ENCODE measurements around the gene CDC42BPB. TPM values are rescaled to one million over a fixed set of nuclear protein-coding genes. Genes with fewer than 3 reads are reported as not detected.
"Not testable (repeated sequence)": the region's sequence is repeated elsewhere in the genome, so short reads cannot be mapped to it uniquely, and the experiment has no call there.

The CDC42BPB gene
- total RNA-seq, 1 experiment from 2014 or later = 26.6 TPM

GRCh38 chr14:102928412-102929240 is 128.7 kb downstream of the CDC42BPB start:
- no peak for DNase-seq (ENCODE audit: low spot score)

GRCh38 chr14:102927878-102928411 is 129.4 kb downstream of the CDC42BPB start:
- no peak for DNase-seq (ENCODE audit: low spot score)

DNA sequence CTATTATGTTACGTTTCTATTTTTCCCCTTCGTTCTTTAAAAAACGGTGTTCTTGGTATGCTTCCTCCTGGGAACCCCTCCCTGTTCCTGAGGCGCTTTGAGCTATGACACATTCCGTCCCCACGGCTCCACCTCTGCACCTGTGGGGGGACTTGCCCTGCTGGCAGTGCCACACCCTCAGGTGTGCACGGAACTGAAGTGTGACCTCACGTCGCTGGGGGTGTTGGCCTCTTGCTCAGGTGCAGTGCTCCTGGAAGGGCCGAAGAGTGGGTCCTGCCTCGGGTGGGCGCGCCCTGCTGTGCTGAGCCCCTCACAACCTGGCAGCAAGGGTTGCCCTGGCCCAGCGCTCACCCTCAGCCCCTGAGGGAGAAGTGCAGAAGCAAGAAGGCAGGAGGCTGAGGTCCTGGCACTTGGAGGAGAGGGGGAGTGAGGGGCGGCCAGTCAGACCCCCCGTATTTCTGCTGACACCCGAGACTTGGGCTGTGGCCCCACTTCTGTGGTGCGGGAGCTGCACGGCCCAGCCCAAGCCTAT is 129.9 kb downstream of the CDC42BPB start:
- no peak for DNase-seq (ENCODE audit: low spot score)

DNA sequence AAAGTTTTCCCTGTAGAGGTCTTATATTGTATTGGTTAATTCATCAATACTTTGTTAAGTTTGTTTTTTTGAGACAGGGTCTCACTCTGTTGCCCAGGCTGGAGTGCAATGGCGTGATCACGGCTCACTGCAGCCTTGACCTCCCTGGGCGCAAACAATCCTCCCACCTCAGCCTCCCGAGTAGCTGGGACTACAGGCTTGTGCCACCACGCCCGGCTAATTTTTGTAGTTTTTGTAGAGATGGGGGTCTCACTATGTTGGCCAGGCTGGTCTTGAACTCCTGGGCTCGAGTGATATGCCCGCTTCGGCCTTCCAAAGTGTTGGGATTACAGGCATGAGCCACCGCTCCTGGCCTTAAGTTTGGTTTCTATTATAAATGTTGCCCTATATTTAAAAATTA is 130.5 kb downstream of the CDC42BPB start:
- not testable (repeated sequence) for DNase-seq (ENCODE audit: low spot score)

GRCh38 chr14:102926104-102926503 is 131.2 kb downstream of the CDC42BPB start:
- no peak for DNase-seq (ENCODE audit: low spot score)

DNA sequence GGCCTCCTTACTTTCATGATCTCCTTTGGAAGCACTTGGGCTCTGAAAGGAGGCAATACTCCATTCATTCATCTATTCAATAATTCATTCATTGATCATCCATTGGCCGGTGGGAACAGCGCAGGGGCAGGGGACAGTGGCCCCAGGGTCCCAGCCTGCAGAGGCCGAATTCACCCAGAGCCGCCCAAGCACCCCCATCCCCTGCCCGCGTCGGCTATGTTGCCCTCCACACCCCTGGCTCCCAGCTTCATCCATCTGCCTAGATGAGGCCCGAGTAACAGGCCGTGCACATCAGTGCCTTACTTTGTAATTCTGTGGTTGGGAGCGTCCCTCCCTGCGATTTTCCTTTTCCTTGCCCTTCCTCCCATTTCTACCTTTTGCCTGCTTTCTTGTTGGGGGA is 131.7 kb downstream of the CDC42BPB start:
- DNase-seq (ENCODE audit: low spot score) = no peak

DNA sequence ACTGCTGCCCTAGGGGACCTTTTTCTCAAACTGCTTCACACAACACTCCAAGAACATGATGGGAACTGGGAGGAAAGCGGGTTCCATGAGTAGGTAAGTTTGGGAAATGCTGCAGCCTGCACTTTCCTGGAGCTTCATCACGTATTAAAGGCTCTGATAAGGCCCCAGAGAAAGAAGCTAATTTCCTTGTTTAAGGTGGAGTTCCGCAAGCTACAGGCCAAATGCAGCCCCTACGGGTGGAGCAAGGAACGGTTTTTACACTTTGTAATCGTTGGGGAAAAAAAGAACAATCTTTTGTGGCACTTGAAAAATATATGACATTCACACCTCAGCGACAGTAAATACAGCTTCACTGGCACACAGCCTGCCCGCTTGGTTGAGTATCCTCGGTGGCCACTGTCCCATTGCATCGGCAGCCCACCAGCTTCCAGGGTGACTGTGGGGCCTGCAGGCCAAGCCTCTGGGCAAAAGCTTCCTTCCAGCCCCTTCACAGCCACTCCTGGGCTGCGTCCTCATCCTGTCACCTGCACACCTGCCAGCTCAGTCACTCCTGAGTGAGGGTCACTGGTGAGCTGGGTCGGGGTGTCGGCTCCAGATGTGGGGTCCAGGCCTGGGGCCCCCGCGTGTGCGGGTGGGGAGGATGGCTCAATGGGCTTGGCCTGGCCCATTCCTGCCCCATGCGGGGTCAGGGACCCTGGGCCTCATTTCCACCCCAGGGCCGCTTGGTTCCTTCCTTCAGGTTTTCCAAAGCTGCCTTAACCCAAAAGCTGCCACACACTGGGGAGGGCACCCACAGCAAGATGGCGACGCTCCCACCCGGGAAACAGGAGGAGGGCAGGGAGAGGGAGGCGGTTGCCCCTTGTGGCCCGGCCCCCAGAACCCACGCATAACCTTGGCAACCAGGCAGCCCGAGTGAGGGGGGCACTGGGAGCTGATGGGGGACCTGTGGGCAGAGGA is 132.4 kb downstream of the CDC42BPB start:
- no peak for DNase-seq (ENCODE audit: low spot score)

DNA sequence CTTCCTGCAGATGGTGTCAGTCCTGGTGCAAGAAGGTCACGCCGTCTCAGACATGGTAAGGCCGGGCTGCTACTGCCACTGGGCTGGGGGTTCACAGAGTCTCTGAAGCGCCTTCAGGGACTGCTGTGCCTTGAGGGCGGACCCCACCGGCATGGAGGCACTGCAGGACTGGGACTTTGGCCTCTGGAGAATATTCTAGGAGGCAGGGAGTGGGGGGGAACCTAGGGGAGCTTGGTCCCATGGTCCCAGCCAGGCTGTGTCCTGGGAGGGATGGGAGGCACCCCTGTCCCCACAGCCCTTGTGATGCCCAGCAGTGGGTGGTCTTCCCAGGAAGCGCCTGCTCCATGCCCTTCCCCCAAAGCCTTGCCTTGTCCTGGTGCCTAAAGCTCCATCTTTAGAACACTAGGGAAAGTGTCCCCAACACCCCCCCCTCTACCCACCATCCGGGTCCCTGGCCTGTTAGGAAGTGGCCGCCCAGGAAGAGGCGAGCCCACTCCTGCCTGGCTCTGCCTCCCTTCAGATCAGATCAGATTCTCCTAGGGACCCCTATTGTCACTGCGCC is 133.3 kb downstream of the CDC42BPB start:
- DNase-seq (ENCODE audit: low spot score) = no peak

GRCh38 chr14:102923201-102923924 is 134.0 kb downstream of the CDC42BPB start:
- no peak for DNase-seq (ENCODE audit: low spot score)

- DNase-seq (ENCODE audit: low spot score) = no peak
These were observed 134.7 kb downstream of the CDC42BPB start, which contains the start of gene AMN for GRCh38 chr14:102922490-102923200. AMN (plus strand) TSS chr14:102922663; CDS start chr14:102922689, 26 bp downstream.

- no peak for DNase-seq (ENCODE audit: low spot score)
These were observed 136.4 kb downstream of the CDC42BPB start for GRCh38 chr14:102920998-102921304.

DNA sequence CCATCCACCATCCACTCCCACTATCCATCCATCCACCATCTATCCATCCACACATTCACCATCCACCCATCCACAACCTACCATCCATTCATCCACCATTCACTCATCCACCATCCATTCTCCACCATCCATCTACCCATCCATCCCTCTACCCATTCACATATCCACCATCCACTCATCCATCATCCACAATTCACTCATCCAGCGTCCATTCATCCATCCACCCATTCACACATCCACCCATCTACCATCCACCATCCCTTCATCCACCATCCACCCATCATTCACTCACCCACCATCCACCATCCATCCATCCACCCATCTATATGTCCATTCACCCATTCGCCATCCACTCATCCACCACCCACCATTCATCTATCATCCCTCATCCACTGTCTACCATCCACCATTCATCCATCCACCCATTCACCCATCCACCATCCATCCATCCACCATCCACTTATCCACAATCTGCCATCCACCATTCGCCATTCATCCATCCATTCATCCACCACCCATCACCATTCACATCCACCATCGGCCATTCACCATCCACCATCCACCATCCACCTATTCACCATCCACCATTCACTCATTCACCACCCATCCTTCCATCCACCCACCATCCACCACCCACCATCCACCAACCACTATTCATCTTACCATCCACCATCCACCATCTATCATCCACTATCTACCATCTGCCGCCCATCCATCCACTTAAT is 136.9 kb downstream of the CDC42BPB start:
- no peak for DNase-seq (ENCODE audit: low spot score)

GRCh38 chr14:102918438-102918837 is 138.9 kb downstream of the CDC42BPB start:
- no peak for DNase-seq (ENCODE audit: low spot score)

GRCh38 chr14:102917469-102918211 is 139.7 kb downstream of the CDC42BPB start:
- no peak for DNase-seq (ENCODE audit: low spot score)

- no peak for DNase-seq (ENCODE audit: low spot score)
These were observed 140.3 kb downstream of the CDC42BPB start for GRCh38 chr14:102917056-102917385.

DNA sequence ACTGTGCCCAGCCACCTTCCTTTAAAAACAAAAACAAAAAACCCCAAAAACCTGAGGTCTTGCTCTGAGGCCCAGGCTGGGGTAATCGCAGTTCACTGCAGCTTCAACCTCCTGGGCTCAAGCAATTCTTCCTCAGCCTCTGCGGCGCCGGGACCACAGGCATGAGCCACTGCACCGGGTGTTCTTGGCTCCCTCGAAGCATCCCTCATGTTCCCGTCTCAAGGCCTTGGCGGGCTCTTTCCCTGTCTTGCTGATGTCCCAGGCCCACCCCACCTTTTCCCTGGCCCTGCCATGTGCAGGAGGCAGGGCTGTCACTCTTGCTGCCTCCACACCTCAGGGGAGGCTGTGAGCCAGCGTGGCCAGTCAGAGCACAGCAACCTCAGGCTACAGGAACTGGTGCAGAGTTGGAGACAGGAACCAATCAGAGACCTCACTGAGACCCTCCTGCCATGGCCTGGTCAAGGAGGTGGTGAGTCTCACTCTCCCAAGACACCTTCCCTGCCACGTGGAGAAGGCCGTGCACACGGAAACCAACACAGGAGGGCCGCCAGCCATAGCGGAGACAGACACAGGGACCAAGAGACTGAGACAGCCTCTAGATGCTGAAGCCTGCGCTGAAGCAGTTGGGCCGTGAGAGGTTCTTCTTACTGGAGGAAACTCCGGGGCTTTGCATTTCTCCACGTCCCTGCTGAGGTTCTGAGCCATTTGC is 140.8 kb downstream of the CDC42BPB start:
- DNase-seq (ENCODE audit: low spot score) = no peak

DNA sequence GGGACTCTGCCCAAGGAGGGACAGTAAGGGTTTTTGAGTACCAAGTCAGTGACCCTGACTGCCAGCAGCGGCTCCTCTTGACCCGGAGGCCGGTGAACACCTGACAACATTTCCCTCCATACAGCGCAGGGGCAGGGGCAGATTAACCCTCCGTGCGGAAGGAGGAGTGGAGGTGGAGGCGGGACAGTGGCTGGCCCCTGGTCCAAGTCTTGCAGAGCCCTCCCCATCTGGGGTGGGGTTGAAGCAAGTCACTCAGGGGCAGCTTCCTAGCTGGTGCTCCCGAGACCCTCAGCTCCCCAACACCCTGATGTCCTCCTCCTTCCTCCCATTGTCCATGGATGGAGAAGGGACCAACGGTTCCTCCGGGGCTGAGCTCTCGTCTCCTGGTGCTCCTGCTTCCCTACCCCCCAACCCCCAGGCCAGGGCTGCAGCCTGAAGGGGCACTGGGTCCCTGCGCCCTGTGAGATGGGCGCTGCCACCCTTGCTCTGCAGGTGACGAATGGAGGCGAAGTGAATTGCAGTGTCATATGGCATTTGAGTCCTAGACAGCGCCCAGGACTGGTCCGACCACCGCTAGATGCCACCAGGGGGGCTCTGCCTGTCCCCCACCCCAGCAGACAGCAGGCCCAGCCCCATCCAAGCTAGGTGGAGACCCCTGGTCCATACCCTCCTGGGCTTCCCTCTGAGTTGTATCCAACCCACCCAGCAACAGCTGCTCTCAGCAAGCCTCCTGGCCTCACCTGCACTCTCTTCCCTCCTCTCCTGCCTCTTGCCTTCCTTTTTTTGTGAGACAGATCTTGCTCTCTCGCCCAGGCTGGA is 141.8 kb downstream of the CDC42BPB start:
- no peak for DNase-seq (ENCODE audit: low spot score)
